ENCODE data around the gene HGFAC.
"Not testable (repeated sequence)": the region's sequence is repeated elsewhere in the genome, so short reads cannot be mapped to it uniquely, and the experiment has no call there.

The HGFAC gene

GRCh38 chr4:3444351-3445110, 2.8 kb downstream of the HGFAC start:
- no peak for DNase-seq

- DNase-seq, result no peak
These were observed 3.5 kb downstream of the HGFAC start for GRCh38 chr4:3445111-3445820.

- no peak for DNase-seq
These were observed 4.2 kb downstream of the HGFAC start for GRCh38 chr4:3445829-3446545.

- no peak for DNase-seq
These were observed 5.0 kb downstream of the HGFAC start for GRCh38 chr4:3446631-3447320.

- no peak for DNase-seq
These were observed 5.9 kb downstream of the HGFAC start for GRCh38 chr4:3447431-3448395.

- DNase-seq, result no peak
These were observed 7.3 kb downstream of the HGFAC start for GRCh38 chr4:3449047-3449573.

GRCh38 chr4:3449574-3450534, 8.1 kb downstream of the HGFAC start:
- no peak for DNase-seq

- no peak for DNase-seq
These were observed 8.9 kb downstream of the HGFAC start for GRCh38 chr4:3450643-3451042.

GRCh38 chr4:3451956-3452355, 10.2 kb downstream of the HGFAC start:
- DNase-seq, result no peak

- no peak for DNase-seq
These were observed 10.6 kb downstream of the HGFAC start for GRCh38 chr4:3452376-3452775.

- not testable (repeated sequence) for DNase-seq
These were observed 13.8 kb downstream of the HGFAC start for GRCh38 chr4:3455596-3455995.

- DNase-seq, result no peak
These were observed 16.6 kb downstream of the HGFAC start for GRCh38 chr4:3458371-3458770.

GRCh38 chr4:3459156-3459555, 17.4 kb downstream of the HGFAC start:
- DNase-seq, result not testable (repeated sequence)

GRCh38 chr4:3460926-3461325, 19.2 kb downstream of the HGFAC start:
- DNase-seq, result no peak

- DNase-seq, result no peak
These were observed 19.9 kb downstream of the HGFAC start for GRCh38 chr4:3461515-3462291.

GRCh38 chr4:3462321-3462789, 20.6 kb downstream of the HGFAC start:
- no peak for DNase-seq

GRCh38 chr4:3462790-3463415, 21.1 kb downstream of the HGFAC start, which contains the start of gene DOK7:
TSS of gene DOK7 (plus strand) at chr4:3463306. CDS start at chr4:3463376, 70 bp downstream.
- DNase-seq, result no peak

- DNase-seq, result no peak
These were observed 22.0 kb downstream of the HGFAC start for GRCh38 chr4:3463556-3464348.
